ENCODE measurements around the gene EXOSC2.

Gene EXOSC2

GRCh38 chr9:130693426-130694191 is at the start of gene EXOSC2:
TSS of gene EXOSC2 (plus strand) at chr9:130693780. CDS start at chr9:130693792, 12 bp downstream.
- peak; percentile 99 for DNase-seq

GRCh38 chr9:130651221-130651620 is 42.4 kb upstream of the EXOSC2 start:
- DNase-seq: no peak

GRCh38 chr9:130651752-130652151 is 41.8 kb upstream of the EXOSC2 start:
- DNase-seq: no peak

GRCh38 chr9:130654879-130655278 is 38.7 kb upstream of the EXOSC2 start:
- no peak for DNase-seq

- no peak for DNase-seq
These were observed 34.5 kb upstream of the EXOSC2 start for GRCh38 chr9:130658893-130659698.

- no peak for DNase-seq
These were observed 33.8 kb upstream of the EXOSC2 start for GRCh38 chr9:130659699-130660248.

- no peak for DNase-seq
These were observed 33.3 kb upstream of the EXOSC2 start for GRCh38 chr9:130660326-130660682.

GRCh38 chr9:130660683-130661450 is 32.7 kb upstream of the EXOSC2 start:
- no peak for DNase-seq

GRCh38 chr9:130661451-130662098 is 32.0 kb upstream of the EXOSC2 start:
- no peak for DNase-seq

- DNase-seq: no peak
These were observed 31.2 kb upstream of the EXOSC2 start for GRCh38 chr9:130662099-130662969.

- no peak for DNase-seq
These were observed 30.7 kb upstream of the EXOSC2 start for GRCh38 chr9:130662970-130663257.

GRCh38 chr9:130663258-130663976 is 30.2 kb upstream of the EXOSC2 start:
- DNase-seq: peak; percentile 19

GRCh38 chr9:130663977-130664250 is 29.7 kb upstream of the EXOSC2 start:
- no peak for DNase-seq

GRCh38 chr9:130664251-130665028 is 29.1 kb upstream of the EXOSC2 start, which contains the start of gene PRDM12:
TSS of gene PRDM12 (plus strand) at chr9:130664594. CDS start at chr9:130664654, 60 bp downstream.
- DNase-seq: no peak

GRCh38 chr9:130665029-130665430 is 28.6 kb upstream of the EXOSC2 start:
- DNase-seq: no peak

GRCh38 chr9:130665431-130666392 is 27.9 kb upstream of the EXOSC2 start:
- DNase-seq: peak; percentile 10

GRCh38 chr9:130666393-130667119 is 27.0 kb upstream of the EXOSC2 start:
- DNase-seq: no peak

GRCh38 chr9:130667120-130667435 is 26.5 kb upstream of the EXOSC2 start:
- no peak for DNase-seq

- no peak for DNase-seq
These were observed 25.4 kb upstream of the EXOSC2 start for GRCh38 chr9:130668196-130668595.
